HG03025 (cell line): ENCODE results near the gene PPM1H.

Experiments used
- ATAC-seq: cut with Tn5 transposase; IDR thresholded peaks from one replicate; pipeline ENCODE4 v1.9.1; 2021; ENCODE audit warnings: mild to moderate bottlenecking, moderate library complexity; ENCODE audit not compliant: unreplicated experiment, low FRiP score

The PPM1H gene

DNA sequence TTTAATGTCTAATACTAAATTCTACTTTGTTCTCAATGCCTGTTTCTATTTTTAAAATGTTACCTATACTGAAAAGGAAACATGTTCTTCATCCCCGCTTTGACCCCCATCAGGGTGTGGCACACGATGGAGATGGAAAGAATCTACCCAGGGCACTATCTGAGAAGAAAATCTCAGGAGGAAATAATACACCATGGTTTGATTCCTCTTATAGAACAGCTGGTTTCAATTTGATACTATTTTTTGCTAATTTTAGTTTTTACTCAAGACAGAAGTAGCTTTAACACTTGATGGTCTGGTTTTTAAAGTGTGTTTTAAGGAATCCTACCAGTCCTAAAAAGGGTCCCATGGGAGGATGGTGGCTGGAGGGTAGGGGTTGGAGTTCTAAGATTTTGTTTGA lies 56.7 kb downstream of the PPM1H start:
- no peak for ATAC-seq

DNA sequence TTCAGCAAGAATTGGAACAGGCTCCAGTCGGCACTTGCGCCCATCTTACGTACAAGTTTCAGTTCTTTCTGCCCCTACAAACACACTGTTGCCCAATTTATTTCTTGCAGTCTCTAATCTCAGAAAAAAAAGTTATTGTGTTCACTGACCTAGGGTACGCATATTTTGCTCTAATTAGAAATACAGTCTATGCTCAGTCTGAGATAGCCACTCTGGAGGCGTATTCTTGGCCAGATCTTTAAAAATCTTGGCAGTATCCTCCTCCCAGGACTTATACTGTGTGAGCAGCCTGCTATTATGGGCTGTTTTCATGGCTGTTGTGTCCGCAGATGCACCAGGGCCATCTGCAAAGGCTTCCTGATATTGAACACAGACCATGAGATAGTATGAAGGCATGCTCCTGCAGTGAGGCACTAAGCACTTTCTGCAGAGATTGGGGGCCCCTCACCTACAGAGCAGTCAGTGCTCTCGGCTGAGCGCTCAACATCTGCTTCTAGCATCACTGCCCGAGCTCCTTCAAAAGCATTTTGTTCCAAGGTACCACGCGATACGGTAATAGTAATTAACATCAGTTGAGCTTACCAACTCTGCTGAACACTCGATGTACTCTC lies 57.9 kb downstream of the PPM1H start:
- no peak for ATAC-seq

DNA sequence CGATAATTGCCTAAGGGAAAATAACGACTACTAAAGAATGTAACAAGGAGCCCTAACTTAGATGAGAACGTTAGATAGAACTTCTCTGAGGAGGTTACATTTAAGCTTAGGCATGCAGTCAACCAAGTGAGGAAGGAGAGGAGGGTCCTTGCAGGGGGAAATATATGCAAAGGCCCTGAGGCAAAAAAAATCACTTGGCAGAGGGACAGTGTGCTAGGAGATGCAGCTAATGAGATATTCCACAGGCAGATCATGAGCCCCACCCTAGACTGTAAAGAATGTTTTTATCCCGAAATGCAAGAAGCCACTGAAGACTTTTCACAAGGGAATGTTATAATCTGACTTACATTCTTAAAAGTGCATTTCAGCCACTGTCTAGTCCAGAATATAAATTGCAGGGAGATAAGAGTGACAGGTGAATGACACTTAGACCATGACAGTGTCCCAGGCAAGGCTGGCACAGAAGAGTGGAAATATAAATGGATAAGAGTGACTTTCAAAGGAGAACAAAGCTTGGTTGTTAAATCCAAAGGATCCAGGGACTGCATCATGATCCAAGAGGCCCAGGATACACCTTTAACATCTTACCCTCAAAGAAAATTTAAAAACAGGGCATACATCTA lies 61.0 kb downstream of the PPM1H start:
- ATAC-seq: no peak

DNA sequence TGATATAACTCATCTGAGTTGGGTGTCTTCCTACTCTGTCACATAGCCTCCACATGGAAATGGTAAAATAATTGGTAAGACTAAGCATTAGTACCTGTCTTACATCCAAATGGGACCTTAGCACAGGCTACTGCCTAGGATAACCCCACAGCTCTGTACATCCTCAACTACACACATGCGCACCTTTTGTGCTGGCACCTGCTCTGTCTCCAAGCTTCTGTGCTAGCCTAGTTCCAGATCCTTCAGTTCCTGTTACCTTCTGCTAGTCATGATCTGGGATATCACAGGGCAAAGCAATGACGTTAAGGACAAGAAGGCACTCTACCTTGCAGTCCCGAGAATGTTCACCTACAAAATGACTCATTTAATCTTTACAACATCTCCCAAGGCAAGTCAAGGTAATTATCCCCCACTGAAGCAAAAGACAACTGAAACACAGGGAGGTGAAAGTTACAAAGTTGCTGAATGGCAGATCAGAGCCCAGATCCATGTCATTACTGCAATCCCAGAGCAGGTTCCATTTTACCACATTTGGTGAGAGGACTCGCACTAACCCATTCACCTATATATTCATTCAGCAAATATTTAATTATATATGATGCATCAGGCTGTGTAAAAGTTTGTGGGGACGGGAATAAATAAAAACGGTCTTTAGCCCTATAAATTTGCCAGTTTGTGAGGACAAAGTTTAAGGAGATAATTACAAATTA lies 61.7 kb downstream of the PPM1H start:
- ATAC-seq: no peak

DNA sequence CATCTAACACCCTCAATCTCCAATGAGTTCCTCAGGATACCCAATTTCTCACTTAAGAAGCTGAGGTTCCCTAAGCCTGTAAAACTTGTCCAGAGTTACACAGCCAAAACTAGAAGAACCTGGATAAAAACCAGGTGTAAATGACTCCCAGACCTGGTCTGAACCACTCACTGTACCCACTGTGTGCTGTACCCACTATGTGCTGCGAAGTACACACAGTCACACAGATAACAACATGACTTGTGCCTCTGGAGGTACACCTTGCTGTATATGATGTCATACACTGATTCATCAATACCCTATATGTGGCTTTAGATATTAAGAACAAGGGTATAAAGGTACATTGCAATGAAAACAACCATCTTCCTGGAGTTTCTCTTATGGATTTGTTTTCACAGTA lies 66.1 kb downstream of the PPM1H start:
- ATAC-seq: no peak

DNA sequence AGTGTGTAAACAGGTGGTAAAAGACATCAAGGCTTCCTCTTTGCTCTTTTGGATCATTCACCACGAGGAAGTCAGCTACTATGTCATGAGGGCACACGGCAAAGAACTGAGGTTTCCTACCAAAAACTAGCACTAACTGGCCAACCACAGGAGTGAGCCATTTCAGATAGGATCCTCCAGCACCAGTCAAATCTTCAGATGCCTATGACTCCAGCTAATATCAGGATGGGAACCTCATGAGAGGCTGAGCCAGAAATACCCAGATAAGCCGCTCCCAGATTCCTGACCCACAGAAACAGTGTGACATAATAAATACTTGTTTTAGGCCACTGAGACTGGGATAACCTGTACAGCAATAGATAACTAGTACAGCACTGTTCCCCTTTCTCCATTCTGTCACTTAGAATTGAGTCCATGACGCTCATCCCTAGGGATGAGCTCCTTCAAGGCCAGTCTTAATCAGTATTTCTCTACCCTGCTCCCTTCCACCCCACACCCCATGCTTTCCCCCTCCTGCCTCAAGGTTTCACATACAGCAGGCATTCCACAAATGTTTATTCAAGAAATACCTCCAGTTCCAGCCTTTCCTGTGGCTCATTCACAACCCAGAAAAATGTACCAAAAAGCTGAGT lies 68.4 kb downstream of the PPM1H start:
- ATAC-seq: no peak

DNA sequence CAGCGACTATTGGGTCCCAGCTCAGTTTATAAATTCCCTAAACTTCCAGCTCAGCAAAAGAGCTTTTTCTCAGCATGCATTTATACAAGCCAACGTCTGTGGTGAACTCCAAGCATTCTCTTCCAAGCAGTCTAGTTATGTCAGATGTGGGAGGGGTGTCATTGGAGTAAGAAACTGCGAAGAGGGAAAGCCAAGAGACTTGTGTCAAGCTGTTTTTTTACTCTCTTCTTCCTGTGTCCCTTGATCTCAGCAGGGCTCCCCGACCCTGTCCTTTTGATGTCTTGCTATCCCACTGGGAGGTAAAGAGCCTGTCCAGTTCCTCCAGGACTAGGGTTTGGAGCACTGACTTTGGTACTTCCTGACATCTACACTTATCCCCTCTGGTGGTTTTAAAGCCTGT lies 69.0 kb downstream of the PPM1H start:
- no peak for ATAC-seq

DNA sequence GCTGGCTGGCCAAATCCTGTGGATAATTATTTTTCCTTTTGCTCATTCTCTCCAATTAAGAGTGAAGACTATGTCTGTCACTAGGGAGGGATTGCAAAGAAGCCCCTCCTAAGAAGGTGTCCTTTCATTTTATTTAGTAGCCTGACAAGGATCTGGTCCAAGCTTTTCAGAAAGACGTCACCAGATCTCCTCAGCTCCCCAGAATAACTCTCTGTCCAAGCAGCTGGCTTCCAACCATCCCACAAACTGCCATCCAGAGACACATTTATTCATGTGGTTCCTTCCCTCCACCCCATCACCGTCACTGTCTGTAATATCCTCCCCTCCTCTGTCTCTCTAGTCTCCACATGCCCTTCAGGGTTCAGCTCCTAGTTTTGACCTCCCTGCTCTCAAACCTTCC lies 69.9 kb downstream of the PPM1H start:
- ATAC-seq: no peak

DNA sequence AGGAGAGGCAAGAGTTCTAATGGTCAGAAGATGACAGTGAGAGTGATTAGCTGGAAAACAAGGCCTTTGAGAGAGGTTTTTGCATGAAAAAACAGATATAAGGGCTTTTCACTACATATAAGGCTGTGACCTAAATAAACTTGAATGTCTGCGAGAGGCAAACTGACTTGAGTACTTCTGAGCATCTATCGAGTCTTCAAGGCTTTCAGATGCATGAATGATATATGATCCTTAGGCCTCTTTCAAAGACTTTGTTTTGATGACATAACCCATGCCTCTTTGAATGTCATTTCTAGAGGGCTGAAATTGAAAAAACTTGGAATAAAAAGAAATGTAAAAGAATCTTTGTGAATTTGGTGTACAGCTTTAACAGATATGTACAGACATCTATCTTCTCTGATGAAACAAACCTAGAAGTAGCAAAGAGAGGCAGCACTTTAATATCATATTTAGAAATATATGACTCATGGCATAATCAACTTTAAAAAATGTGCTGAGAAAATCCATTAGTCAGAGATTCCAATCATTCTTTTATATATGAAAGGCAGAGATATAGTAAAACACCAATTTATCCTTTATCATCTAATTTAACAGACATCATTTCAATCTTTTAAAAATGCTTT lies 72.6 kb downstream of the PPM1H start:
- ATAC-seq: no peak

DNA sequence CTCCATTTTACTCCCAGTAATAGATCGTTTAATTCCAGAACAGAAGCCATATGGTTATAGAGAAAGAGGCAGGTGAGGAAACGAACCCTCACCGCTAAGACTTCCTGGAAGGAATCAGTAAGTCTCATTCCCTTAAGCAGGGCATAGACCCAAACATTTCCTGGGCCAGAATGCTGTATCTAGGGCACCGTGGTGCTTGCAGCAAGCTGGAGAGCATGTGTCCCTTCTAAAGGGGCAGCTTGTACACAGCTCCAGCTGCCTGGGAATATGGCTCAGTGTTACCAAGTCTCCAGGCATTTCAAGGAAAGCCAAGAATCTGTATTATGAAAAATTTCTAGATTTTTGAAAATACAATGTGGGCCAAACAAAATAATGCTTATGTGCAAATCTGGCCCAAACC lies 73.4 kb downstream of the PPM1H start:
- no peak for ATAC-seq

DNA sequence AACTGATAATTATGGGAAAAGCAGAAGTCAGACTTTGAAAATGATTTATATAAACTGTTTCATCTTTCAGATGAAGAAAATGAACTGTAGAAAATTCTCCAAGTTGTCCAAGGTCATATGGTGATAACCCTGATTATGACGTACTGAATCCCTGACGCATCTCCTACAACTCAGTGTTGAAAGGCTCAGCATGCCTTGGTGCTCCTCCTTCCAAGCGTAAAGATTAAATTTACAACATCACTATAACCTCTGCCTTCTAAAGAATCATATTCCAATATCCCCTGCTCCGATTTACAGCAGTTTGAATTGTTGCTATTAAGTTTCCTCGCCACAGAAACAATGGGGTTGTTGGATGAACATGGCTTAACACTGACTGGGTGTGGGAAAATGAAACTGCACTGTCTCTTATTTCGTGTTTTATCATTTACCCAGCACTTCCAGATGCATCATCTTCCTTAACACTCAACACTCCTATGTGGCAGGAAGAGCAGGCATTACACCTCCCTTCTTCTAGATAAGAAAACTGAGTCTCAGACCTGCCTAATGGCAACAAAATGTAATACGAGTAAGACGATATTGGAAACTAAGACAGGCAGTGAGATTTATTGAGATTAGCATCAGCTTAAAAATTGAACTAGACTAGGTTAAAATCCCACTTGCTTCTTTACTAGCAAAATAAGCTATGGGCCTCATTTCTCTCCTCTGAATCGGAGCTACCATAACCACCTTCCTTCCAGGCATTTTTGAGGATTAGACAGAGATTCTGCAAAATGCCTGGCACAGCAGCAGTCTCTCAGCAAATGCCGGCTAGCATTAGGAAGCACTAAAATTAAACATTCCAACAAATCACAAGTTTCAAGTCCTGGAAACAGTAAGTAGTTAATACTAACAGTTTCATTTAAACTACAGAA lies 74.2 kb downstream of the PPM1H start:
- ATAC-seq: no peak

DNA sequence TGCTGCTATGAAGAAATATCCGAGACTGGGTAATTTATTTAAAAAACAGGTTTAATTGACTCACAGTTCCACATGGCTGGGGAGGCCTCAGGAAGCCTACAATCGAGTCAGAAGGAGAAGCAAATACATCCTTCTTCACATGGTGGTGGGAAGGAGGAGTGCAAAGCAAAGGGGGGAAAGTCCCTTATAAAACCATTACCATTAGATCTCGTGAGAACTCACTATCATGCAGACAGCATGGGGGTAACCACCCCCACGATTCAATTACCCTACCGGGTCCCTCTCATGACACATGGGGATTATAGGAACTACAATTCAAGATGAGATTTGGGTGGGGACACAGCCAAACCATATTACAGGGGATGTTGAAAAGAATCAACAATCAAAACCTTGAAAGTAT lies 74.9 kb downstream of the PPM1H start:
- no peak for ATAC-seq

DNA sequence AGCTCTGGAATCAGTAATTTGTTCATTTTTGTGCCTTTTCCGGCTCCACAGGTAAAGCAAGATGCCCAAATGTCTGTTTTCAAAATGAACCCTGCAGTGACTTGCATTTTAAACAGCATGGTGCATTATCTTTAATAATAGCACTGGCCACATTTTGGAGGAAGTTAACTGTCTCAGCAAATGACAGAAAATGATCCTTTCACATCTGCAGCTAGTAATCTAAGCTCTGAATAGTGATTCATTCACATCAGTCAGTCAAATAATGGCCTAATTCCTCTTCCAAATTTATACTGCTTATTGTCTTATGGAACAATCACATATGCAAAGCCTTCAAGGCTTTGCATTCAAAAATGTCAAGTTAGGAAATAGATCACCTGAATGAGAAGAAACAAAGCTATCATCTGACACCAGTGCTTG lies 75.6 kb downstream of the PPM1H start:
- ATAC-seq: no peak

DNA sequence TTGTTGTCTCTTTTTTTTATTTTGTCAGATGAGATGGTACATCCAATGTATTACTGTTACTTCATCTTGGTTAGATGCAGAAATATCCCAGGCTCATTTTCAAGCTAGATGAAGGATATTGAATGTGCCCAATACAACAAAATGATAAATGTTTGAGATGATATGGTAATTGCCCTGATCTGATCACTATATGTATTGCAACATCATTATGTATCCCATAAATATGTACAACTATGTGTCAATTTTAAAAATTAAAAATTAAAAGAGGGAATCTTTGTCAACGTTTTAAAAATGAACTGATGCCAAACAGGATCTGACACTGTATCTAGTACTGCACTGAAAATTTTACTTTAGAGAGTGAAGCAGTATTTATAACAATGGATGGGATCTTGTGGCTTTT lies 78.5 kb downstream of the PPM1H start:
- ATAC-seq: no peak

DNA sequence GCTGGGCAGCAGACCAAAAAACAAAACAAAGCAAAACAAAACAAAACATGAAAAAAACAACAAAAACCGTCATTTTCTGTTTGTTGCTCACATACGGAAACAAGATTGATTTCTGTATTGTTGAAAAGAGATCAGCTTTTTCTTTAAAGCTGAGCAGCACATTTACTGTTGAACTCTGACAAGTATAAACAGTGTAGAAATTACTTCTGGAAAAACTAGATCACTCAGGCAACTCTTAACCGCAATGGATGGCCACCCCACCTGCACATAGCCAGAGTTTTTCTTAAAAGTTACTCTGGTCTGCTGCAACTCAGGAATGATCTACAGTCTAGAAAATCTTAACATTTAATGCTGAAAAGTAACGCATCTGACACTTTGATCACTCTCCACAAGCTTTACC lies 80.9 kb downstream of the PPM1H start:
- no peak for ATAC-seq

DNA sequence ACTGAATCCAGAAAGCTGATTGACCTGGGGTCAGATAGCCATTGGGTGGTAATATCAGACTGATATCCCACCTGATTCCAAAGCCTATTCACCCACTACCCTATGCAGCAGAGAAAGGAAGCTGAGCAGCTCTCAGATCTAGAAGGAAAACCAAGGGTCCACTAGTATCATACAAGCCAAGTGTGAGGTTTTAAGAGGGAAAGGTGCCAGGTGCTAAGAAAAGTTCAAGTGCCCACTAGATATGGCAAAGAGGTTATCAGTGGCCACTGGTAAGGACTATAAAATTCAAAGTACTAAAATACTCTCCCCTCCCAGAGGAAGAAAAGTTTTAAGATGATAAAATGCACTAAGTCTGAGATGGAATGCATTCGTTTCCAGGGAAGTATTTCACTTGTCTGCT lies 85.6 kb downstream of the PPM1H start:
- no peak for ATAC-seq

DNA sequence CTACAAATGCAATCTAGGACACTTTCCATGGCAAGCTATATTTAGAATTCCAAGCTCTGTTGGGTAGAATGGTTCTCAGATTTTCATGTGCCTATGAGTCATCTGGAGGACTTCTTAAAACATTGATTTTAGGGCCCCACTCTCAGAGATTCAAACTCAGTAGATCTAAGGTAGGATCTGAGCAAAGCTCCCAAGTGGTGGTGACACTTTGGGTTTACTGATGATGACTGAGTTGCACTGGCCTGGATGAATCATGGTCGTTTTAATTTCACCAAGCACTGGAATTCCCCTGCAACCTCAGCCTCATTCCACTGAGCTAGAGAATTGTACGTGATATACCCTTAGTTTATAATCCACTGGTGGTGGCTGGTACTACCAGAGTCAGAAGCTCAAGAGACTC lies 86.5 kb downstream of the PPM1H start:
- no peak for ATAC-seq

DNA sequence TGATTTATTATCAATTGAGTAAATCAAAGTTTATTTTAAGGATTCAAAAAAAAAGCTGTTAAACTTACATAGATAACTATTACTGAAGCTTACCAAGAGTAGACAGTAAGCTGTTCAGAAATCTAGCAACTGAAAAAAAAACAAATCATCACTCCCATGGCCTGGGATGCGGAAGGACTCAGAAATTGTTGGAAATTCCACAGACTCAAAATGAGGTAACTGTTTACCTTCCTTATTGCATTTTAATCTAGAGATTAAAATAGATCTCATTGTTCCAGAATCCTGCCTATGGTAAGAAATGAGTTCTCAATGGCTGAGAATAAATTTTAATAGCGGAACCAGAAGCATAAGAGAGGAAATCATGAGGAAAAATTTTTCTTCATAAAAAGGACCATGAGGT lies 87.2 kb downstream of the PPM1H start:
- no peak for ATAC-seq

DNA sequence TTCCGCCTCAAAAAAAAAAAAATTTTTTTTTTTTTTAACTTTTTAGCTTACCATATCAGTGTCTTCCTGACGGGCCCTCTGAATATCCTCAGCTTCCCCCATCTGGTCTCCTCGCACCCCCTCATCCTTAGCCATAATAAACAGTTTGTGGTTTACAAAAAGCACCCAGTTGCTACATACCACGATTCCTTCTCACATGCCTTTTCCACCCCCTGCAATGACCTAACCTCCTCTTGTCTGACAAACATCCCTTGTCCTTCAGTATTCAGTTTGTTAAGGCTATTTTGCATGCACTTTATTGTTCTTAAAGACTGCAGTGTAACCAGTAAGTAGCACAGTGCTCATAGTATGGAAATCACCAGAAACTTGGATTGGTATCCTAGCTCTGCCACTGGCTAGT lies 88.5 kb downstream of the PPM1H start:
- no peak for ATAC-seq

DNA sequence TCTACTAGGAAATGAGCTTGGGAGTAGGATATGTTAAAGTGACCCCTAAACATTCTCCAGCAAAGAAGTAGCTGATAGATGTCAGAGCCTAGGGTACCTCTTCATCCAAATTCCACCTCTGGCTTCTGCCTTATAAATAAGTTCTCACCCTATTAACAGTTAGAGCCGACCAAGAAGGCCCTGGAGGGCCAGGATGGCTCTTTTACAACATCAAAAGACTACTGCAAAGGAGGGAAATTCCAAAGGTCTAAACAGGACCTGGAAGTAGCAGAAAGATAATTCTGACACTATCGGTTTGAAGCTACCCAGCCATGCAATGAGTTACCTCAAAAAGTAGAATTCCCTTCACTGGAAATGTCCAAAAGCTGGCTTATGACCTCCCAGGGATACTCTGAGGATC lies 90.0 kb downstream of the PPM1H start:
- no peak for ATAC-seq
